ENCODE data around the gene DRAM1.

The DRAM1 gene, protein sequence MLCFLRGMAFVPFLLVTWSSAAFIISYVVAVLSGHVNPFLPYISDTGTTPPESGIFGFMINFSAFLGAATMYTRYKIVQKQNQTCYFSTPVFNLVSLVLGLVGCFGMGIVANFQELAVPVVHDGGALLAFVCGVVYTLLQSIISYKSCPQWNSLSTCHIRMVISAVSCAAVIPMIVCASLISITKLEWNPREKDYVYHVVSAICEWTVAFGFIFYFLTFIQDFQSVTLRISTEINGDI

DNA sequence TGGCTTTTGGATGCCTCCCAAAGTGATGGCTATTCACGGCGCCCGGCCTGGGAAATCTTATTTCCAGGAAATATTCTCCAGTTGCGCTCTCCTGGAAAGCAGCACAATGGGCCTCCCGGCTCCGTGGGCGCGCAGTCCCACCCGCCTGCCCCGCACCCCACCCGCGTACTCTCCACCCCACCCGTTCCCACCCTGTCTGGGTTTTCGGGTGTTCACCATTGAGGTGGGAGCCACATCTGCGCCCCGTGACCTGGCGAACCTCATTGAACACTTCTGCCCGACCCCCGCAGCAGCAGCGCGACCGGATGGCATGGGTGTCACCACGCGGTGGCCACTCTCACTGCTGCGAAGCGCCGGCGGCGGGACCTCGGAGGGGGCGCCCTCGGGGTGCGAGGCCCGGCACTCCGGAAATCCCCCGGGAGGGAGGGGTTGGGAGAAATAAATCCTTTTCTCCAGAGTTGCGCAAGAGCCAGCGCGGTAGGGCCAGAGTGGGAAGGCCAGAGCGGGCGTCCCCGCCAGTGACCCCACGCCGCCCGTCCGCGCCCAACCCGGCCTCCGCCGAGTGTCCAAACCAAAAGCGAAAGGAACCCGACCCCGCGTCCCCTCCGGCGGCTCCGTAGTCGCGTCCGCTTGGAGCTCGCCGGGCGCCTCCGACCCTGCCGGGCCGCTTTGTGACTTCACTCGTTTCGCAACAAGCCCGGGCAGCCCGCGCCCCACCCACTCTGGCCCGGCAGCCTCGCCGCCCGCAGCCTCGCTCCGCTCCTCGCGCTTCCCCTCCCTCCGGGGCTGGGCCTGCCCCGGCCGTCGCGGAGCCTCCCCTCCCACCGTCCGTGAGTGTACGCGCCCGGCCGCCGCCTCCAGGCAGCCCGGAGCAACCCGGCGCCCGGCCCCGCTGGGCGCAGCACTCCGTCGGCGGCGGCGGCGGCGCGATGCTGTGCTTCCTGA lies at the start of gene DRAM1:
Gene DRAM1 (plus strand): TSS at position 720 of the 945 bp plus-strand sequence. CDS start 210 bp downstream, at position 930.
- peaks cover 44 to 56% of the 10 kb centered on the region in 2 experiments for H3K4me1 ChIP-seq (ENCODE audit: control insufficient read depth in 1 of 2, insufficient read depth in 1 of 2, low read depth in 1 of 2, low read length in 1 of 2)
- H3K4me3 ChIP-seq (ENCODE audit: low read depth in 1 of 2, low read length in 1 of 2), result peak within 1 kb of the TSS; percentile 85 to 93
- peak within 1 kb of the TSS; percentile 94 for H3K27ac ChIP-seq
- H3K36me3 ChIP-seq, result no peaks in the 10 kb centered on the region
- no peaks in the 10 kb centered on the region for H3K9me3 ChIP-seq
- TF ChIP-seq, protein P1, sequence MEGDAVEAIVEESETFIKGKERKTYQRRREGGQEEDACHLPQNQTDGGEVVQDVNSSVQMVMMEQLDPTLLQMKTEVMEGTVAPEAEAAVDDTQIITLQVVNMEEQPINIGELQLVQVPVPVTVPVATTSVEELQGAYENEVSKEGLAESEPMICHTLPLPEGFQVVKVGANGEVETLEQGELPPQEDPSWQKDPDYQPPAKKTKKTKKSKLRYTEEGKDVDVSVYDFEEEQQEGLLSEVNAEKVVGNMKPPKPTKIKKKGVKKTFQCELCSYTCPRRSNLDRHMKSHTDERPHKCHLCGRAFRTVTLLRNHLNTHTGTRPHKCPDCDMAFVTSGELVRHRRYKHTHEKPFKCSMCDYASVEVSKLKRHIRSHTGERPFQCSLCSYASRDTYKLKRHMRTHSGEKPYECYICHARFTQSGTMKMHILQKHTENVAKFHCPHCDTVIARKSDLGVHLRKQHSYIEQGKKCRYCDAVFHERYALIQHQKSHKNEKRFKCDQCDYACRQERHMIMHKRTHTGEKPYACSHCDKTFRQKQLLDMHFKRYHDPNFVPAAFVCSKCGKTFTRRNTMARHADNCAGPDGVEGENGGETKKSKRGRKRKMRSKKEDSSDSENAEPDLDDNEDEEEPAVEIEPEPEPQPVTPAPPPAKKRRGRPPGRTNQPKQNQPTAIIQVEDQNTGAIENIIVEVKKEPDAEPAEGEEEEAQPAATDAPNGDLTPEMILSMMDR (IDR thresholded peaks at IDR 0.05), result peak; percentile 43
- H3K27me3 ChIP-seq, result no peaks in the 10 kb centered on the region

DNA sequence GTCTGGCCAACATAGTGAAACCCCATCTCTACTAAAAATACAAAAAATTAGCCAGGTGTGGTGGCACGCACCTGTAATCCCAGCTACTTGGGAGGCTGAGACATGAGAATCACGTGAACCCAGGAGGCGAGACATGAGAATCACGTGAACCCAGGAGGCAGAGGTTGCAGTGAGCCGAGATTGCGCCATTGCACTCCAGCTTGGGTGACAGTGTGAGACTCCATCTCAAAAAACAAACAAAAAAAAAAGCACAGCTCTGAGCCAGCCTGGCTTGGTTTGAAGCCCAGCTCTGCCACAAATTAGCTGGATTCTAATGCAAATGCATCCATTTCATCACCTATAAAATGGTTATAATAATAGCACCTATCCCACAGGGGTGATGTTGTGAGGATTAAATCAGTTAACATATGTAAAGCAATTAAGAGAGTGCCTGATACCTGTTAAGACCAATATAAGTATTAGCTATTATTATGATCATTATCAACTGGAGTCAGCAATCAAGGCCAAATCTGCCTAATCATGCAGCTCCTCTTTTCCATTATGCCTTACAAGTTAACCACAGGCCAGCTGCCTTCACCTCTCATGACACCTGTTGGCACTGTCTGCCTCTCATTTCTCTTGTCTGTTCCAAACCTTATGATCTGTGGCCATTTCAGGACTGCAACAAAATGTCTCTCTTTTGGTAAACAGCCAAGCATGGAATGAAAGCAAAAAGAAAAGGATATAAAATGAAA lies 48.8 kb upstream of the DRAM1 start:
- Histone ChIP-seq H3K27me3 (no peaks in the 10 kb centered on the region), H3K9me3 (no peaks in the 10 kb centered on the region), H3K4me1 (ENCODE audit: control insufficient read depth in 1 of 2, insufficient read depth in 1 of 2, low read depth in 1 of 2, low read length in 1 of 2) (peaks cover 19 to 34% of the 10 kb centered on the region in 2 experiments), H3K27ac (no peak overlapping the region), H3K36me3 (no peaks in the 10 kb centered on the region), H3K4me3 (ENCODE audit: low read depth in 1 of 2, low read length in 1 of 2) (no peak overlapping the region)
- TF ChIP-seq, protein P1 (IDR thresholded peaks at IDR 0.05), result no peak

DNA sequence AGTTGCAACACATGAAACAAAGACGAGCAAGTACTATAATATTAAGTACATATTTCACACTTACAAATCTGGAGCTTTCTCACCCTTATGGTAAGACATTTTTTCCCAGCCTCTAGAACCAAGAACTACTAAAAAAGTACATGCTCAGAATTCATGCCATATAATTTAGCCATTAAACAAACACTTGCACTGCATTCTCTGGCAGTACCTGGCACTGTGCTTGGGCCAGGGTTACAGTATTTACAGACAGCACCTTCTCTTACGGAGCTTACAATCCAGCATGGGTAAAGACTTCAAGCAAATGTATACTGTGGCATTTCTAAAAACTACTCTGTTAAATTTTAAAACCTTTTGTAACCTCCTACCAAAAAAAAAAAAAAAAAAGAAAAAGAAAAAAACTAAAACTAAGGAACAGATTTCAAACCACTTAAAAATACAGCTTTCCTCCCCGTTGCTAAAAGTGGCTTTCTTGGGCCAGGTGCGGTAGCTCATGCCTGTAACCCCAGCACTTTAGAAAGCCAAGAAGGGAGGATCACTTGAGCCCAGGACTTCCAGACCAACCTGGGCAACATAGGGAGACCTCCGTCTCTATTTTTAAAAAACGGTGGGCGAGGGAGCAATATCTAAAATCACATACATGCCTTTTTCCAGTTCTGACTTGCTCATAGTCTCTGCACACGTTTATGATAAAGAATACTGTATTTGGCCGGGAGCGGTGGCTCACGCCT lies 47.6 kb upstream of the DRAM1 start:
- Histone ChIP-seq H3K36me3 (no peaks in the 10 kb centered on the region), H3K9me3 (no peaks in the 10 kb centered on the region), H3K4me1 (ENCODE audit: control insufficient read depth in 1 of 2, insufficient read depth in 1 of 2, low read depth in 1 of 2, low read length in 1 of 2) (peaks cover 19 to 29% of the 10 kb centered on the region in 2 experiments), H3K27ac (peak overlapping the region; percentile 84), H3K4me3 (ENCODE audit: low read depth in 1 of 2, low read length in 1 of 2) (peak overlapping the region; percentile 75 to 80), H3K27me3 (no peaks in the 10 kb centered on the region)
- TF ChIP-seq, protein P1 (IDR thresholded peaks at IDR 0.05), result no peak

DNA sequence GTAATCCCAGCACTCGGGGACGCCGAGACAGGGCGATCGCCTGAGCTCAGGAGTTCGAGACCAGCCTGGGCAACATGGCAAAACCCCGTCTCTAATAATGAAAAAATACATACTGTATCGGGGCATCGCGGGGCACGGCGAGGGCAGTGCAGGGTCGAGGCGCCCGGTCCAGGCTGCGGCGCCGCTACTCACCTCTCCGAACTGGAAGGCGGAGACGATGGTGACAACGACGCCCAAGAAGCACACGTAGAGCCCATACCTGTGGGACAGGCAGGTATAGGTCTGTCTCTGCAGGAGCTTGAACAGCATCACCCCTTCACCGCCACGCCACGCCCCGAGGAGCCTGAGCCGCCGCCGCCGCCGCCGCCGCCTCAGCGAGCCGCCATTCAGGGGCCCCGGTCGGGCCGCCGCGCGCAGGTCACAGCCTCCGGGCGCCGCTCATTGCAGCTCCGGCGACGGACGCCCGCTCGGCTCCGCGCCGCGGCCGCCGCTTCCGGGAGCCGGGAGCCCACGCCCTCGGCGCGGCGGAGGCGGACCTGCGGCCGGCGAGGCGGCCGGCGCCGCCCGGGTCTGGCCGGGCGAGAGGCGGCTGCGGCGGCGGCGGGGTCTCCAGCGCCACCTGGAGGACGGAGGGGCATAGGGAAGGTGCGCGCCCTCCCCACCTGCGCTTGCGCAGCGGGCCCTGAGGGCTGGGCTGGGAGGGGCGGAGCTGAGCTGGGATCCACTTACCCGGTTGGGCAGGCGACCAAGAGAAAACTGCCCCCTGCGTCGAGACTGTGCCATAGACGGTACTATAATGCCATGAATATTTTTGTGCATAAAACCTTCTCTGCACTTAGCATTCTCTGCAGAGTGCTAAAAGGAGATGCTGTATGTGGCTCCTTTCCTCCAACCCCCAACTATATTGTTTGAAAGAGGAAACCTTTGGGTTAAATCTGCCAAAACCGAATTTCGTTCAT lies 46.7 kb upstream of the DRAM1 start, which contains the start of gene GNPTAB:
Gene GNPTAB (minus strand): TSS at position 593 of the 959 bp plus-strand sequence. CDS start 284 bp downstream, at position 309.
- Histone ChIP-seq H3K4me3 (ENCODE audit: low read depth in 1 of 2, low read length in 1 of 2) (peak within 1 kb of the TSS; percentile 75 to 80), H3K27me3 (no peaks in the 10 kb centered on the region), H3K36me3 (no peaks in the 10 kb centered on the region), H3K9me3 (no peaks in the 10 kb centered on the region), H3K27ac (peak within 1 kb of the TSS; percentile 84), H3K4me1 (ENCODE audit: control insufficient read depth in 1 of 2, insufficient read depth in 1 of 2, low read depth in 1 of 2, low read length in 1 of 2) (peaks cover 19 to 29% of the 10 kb centered on the region in 2 experiments)
- TF ChIP-seq, protein P1 (IDR thresholded peaks at IDR 0.05), result peak; percentile 97

Data from neutrophil (primary cell).